GM19025 (cell line): ENCODE measurements around the gene SLC39A11.
"Not testable (repeated sequence)": the region's sequence is repeated elsewhere in the genome, so short reads cannot be mapped to it uniquely, and the experiment has no call there.

Source experiments
- ATAC-seq: cut with Tn5 transposase; IDR thresholded peaks from one replicate; pipeline ENCODE4 v1.9.1; 2021; ENCODE audit warnings: mild to moderate bottlenecking, low read depth, moderate library complexity; ENCODE audit not compliant: unreplicated experiment

SLC39A11 gene

DNA sequence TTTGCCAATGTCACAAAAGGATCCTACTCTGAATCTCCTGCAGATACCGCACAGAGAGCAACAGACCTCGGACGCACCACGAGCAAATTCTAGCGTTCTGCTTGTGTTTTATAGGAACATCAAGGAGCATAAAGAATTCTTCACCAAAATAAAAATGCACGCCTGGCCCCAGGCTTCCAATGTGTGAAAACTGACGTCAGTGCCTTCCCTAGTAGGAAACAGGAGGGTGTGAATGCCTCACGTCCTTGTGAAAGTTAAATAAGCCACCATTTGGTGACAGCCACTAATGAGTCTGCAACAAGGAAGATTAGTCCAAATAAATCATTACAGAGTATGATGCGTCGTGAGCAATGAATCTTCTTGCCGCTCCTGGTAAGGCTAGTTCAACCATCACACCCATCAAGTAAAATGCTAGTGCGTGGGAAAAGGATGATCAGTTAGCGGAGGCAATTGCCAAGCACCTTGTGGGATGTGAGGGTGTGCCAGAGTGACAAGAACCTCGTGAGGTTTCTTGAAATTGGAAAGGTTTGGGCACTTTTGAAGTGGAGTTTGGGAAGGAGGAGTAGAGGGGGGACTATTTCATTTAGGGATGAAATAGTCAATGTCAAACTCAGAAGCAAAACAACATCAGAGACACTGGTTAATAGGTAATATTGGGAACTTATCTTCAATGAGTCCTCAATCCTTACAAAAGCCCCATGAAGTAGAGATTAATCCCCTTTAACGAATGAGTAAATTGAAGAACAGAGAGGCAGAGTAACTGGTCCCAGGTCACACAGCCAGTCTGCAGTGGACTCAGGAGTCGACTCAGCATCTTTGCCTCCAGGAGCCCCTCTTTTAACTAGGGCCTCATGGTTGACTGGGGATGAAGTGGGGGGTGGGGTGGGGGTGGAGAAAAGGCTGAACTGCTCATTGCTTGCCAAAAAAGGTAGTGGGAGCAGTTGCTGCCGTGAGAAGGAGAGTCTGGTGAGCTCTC, 238.8 kb downstream of the SLC39A11 start:
- ATAC-seq, result no peak

DNA sequence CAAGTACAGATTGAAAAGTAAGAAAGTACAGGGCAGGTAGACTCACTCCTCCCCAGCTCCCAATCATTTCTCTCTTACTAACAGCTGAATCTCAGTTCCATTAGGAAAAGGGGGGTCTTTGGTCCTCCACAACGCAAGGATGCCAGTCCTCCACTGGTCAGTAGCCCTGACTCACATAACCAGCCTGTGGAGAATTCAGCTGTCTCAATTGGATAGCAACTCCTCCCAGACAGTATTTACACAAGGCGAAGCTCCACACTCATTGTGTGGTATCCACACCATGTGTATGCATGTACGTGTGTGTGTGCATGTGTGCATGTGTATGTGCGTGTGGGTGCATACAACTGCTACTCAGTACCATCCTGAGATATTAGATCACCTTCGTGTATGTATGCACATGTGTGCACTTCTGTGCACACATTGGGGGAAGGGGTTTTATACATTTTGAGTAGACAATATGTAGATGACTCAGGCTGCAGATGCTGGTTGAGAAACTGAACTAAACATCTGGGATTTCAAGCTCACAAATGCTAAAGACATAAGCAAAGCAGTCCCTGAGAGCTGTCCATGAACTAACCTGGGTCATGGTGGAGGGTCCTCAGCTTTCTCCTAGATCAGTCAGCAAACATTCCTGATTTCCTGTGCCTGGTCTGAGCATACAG, 240.1 kb downstream of the SLC39A11 start:
- ATAC-seq, result no peak

DNA sequence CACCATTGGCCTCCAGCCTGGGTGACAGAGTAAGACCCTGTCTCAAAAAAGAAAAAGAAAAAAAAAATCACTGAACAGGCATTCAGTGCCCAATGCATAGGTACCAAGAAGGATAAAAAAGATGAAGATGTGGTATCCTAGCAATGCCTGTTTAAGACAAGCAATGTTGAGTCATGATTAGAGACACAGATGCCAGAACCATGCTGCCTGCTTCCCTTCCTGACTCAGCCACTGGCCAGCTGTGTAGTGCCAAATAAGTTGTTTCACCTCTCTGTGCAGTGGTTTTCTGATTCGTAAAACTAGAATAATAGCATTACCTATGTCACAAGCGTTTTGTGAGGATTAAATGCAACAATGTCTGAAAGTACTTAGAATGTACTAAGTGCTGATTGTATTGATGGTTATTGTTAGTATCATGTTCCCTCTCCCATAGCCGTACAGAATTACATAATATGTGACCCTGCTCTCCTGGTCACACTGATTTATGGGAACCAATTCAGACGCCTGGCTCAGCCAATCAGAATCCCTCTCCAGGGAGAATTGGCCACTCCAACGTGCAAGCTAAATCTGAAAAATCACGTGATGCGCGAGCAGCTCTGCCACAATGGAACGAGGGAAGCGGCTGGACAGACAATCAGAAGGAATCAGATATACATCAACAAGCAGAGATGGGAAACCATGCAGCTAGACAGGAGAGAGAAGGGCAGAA, 241.9 kb downstream of the SLC39A11 start:
- no peak for ATAC-seq

DNA sequence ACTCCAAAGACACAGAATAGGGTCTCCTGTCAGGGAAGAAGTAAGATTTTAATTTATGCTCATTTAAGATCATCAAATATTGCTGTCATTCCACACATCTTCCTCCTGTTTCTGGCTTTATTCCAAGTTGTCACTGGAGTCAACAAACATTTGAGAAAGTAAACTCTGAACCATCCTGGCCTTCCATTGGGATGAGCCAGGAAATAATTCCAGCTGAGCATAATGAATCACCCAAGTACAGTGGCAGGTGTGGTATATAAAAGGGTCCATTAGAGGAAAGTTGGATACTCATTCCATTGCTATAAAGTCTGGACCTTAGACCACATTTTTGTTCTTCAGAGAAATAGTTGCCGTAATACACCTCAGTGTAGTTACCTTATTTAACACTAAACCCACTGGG, 246.1 kb downstream of the SLC39A11 start:
- ATAC-seq, result no peak

DNA sequence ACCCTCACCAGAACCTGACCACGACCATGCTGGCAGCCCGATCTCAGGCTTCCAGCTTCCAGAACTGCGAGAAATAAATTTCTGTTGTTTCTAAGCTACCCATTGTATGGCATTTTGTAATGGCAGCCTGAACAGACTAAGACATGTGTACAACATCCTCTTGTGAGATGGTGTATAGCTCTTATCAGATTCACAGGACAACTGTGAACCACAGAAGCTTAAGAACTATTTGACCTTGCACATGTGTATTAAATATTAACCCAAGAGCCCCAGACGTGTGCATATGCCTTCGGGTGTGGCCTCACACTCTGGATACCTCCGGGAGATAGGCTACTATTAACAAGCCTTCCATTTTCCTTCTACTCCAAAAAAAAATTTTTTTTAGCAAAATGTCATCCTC, 248.9 kb downstream of the SLC39A11 start:
- no peak for ATAC-seq

DNA sequence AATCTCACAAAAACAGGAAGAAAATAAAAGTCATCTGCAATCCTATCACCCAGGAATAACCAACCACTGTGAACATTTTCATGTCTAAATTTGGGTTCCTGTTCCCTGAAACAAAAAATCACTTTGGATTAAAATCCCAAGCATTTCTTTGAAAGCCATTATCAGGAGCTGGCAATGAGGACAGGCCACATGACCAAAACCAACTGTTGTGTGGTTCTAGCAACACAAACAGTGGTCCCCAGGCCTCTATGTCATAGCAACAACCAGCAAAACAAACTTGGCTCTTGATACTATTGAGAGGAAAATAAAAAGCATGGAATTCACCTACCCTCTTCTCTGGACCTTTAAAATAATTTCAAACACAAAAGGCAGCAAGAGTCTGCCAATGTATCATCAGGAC, 252.5 kb downstream of the SLC39A11 start:
- no peak for ATAC-seq

DNA sequence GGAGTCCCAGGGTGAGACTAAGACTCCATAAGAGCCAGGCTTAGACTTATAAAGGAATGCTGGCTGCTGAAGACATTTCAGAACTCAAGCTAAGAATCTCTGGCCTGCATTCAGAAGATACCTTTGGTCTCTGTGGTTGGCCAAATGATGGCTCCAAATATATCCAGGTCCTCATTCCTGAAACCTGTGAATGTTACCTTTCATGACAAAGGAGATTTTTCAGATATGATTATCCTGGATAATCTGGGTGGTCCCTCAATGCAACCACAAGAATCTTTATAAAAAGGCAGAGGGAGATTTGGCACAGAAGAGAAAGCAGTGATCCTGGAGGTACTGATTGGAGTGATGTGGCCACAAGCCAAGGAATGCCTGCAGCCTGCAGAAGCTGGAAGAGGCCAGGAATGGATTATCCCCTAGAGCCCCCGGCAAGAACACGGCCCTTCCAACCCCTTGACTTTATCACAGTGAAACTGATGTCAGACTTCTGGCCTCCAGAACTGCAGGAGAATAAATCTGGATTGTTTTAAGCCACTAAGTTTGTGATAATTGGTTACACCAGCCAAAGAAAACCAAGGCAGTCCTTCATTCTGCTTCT, 253.3 kb downstream of the SLC39A11 start:
- no peak for ATAC-seq

DNA sequence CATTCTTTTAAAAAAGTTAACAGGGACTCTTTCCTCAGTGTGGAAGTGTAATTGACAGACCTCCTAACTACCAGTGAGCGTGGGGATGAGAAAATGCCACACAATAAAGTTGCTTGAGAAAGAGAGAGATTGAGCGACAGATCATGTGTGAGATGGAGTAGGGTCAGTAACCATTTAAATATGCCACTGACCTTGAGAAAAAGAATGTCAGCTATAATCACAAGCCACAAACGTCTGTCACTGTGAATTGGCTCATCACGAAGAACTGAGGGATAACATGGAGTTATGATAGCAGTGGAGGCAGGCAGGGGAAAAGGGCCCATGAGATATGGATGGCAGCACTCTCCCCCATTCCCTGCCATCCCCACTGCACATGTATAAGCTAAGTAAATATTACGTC, 253.9 kb downstream of the SLC39A11 start:
- ATAC-seq, result no peak

DNA sequence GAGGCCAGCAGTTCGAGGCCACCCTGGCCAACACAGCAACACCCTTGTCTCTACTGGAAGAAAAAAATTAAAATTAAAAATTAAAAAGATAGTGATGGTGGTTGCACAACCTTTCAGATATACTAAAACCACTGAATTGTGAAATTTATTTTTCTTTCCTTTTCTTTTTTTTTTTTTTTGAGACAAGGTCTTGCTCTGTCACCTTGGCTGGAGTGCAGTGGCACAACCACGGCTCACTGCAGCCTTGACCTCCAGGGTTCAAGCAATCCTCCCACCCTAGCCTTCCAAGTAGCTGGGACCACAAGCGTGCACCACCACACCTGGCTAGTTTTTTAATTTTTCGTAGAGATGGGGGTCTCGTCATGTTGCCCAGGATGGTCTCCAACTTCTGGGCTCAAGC, 254.4 kb downstream of the SLC39A11 start:
- ATAC-seq, result no peak

DNA sequence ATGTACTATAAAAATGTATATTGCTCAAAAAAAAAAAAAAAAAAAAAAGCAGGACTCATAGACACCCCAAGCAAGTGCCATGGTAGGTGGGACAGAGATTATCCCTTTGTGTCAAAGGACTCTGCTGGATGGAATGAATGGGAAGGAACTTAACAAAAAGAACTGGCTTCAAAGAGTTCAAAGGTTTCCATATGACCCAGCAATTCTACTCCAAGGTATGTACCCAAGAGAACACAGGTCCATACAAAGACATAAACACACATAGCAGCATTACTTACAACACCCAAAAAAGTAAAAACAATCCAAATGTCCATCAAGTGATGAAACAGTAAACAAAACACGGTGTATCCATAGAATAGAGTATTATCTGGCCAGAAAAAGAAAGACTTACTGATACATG, 255.2 kb downstream of the SLC39A11 start:
- ATAC-seq, result no peak

DNA sequence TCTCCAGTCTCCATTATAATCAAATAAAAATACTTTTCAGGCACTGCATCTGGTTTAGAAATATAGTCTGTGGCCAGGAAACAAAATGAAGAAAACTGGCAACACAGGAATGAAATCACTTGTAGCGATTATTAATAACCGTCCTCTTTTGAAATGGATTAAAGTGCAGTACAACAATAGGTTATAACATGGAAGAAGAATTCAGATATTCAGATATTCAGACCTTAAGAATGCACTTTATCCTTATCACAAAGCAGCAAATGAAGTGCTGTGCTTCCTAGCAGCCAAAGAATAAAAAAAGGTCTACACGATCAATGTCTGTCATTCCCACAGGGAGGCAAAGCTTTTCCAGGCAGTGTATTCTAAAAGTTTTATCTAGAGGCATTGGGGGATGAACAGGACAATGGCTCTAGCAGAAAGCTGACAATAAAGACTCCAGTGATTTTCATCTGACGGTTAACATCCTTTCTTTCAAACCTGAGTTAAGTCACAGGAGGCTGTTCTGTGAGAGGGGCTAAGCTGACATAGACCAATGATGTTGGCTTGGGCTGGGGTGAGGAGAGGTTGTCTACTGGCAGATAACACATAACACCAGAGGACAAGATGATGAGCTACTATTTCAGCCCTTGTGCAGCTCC, 259.2 kb downstream of the SLC39A11 start:
- ATAC-seq, result no peak

DNA sequence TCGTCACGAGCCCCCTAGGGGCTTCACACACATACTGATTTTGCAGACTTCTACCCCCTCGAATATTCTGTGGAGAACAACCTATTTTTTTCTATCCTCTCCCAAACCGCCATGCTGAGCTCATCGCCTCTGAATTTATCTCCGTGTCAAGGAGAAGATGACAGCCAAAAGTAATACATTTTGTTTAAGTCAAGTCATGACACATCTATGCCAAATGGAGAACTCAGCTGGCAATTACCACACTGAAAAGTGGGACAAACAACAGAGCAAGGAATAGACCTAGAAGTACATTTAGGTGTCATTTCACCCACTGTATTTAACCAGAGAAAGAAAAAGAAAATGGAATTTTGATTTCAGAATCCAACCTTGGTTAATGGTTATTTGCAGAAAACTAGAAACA, 260.2 kb downstream of the SLC39A11 start:
- ATAC-seq, result no peak

DNA sequence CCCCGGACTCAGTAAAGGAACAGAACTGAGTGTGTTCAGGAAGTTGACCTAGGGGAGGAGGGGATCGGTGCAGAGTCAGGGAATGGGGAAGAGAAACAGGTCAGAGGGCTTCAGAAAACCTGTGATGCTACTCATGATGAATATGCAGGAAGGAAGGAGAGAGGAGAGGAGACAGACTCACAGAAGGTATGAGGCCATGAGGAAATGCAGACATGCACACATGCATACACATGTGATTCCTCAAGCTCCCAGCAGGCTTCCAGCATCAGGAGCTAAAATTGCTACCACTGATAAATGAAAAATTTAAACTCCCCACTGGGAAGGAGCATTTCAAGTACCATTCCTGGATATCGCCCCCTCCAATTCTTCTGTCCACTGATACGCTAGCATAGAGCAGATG, 262.6 kb downstream of the SLC39A11 start:
- no peak for ATAC-seq

DNA sequence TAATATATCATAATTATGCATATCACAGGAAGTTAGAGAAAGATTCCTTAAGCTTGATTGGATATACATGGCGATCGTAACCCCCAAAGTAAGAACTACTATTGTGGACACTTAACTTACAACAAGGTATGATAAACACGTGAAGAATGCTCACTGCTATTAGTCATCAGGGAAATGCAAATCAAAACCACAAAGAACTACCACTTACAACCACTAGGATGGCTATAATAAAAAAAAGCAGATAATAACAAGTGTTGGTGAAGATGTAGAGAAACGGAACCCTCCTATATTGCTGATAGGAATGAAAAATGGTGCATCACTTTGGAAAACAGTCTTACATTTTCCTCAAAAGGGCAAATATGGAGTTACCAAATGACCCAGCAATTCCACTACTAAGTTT, 265.9 kb downstream of the SLC39A11 start:
- no peak for ATAC-seq

DNA sequence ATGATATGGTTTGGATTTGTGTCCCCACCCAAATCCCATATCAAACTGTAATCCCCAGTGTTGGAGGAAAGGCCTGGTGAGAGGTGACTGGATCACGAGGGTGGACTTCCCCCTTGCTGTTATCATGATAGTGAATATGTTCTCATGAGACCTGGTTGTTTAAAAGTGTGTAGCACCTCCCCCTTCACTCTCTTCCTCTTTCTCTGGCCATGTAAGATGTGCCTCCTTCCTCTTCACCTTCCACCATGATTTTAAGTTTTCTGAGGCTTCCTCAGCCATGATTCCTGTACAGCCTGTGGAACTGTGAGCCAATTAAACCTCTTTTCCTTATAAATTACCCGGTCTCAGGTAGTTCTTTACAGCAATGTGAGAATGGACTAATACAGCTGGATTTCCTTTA, 266.4 kb downstream of the SLC39A11 start:
- not testable (repeated sequence) for ATAC-seq

DNA sequence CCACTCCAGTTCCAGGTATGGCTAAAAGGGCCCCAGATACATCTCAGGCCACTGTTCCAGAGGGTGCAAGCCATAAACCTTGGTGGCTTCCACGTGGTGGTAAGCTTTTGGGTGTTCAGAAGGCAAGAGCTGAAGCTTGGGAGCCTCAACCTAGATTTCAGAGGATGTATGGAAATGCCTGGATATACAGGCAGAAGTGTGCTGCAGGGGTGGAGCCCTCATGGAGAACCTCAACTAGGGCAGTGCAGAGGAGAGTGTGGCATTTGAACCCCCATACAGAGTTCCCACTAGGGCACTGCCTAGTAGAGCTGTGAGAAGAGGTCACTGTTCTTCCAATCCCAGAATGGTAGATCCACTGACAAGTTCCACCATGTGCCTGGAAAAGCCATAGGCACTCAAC, 267.3 kb downstream of the SLC39A11 start:
- ATAC-seq, result no peak

DNA sequence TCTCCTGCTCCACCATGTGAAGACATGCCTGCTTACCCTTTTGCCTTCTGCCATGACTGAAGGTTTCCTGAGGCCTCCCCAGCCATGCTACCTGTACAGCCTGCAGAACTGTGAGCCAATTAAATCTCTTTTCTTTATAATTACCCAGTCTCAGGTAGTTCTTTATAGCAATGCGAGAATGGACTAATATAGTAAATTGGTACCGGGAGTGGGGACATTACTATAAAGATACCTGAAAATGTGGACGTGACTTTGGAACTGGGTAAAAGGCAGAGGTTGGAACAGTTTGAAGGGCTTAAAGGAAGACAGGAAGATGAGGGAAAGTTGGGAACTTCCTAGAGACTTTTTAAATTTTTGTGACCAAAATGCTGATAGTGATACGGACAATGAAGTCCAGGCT, 268.2 kb downstream of the SLC39A11 start:
- ATAC-seq, result not testable (repeated sequence)

DNA sequence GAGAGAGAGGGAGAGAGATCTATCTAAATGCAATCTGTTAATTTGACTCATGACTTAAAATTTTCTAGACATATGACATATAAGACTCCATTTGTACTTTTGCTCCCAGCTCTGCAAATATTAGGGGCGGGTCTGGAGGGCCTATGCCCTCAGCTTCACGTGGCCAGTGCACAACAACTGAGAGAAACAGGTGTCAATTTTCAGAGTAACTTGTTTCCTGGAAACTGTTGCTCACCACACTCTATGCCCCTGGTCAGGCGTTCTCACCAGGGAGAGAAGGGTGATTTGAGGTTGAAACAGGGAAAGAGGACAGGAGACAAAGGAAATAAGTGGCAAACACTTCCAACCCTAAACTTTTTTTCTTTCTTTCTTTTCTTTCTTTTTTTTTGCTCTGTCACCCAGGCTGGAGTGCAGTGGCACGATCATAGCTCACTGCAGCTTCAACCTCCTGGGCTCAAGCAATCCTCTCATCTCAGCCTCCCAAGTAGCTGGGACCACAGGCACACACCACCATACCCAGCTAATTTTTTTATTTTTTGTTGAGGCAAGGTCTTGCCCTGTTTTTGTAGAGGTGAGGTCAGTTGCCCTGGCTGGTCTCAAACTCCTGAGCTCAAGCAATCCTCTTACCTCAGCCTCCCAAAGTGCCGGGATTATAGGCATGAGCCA, 270.0 kb downstream of the SLC39A11 start:
- ATAC-seq, result no peak

DNA sequence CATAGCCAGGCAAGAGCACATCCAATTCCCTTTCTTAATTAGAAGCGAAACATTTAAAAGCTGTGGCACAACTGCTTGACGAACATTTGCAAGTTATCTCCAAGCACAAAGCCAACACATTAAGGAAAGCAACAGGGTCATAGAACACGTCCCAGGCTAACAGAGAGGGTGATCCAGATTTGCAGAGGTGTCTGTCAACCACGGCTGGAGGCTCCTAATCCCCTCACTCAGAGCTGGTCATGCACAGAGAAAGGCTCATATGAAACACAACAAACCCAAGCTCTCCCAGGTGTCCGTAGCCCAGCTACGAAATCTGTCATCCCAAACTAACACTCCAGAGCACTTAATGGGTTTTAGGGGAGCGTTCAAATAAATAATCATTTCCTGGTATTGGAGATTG, 276.1 kb downstream of the SLC39A11 start:
- no peak for ATAC-seq

DNA sequence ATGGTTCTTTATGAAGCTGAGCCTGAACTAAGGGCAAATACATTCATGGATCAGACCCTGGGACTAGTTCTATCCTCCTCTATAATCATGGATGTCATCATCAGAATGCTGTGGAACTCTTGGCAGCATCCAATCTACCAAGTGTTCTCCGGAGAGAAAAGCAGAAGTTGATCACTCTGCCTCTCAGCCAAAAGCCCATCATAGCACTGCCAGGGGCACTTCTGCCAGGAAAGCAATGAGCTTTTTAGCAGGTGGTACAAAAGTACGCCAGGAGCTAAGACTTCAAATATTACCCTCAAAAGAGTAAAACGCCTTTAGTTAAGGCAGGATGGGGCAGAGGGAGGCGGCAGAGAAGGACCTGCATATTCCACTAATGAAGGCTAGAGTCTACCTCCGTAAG, 279.0 kb downstream of the SLC39A11 start:
- no peak for ATAC-seq
